ENCODE measurements around the gene GNE. TPM values are rescaled to one million over a fixed set of nuclear protein-coding genes. Genes with fewer than 3 reads are reported as not detected.

The GNE gene
- total and polyA plus RNA-seq, 2 experiments from 2014 or later: 2.2 to 15.7 TPM

GRCh38 chr9:36250079-36250478, 8.2 kb downstream of the GNE start:
- DNase-seq (ENCODE audit: low spot score): no peak
- Histone ChIP-seq H4K20me1 (replicated peaks; ENCODE audit: insufficient read depth) (peaks cover 9% of the 10 kb centered on the region), H3K4me2 (no peak overlapping the region), H3K79me2 (replicated peaks; ENCODE audit: insufficient read depth) (peaks cover 14% of the 10 kb centered on the region), H2AFZ (no peak overlapping the region), H3K36me3 (ENCODE audit: insufficient read depth) (no peaks in the 10 kb centered on the region; the same call in 1 of the 2 replicates), H3K4me3 (no peak overlapping the region), H3K9me2 (ENCODE audit: insufficient read depth) (no peaks in the 10 kb centered on the region), H3K27me3 (ENCODE audit: insufficient read depth) (no peaks in the 10 kb centered on the region), H3K4me1 (ENCODE audit: insufficient read depth) (no peaks in the 10 kb centered on the region), H3F3A (replicated peaks; ENCODE audit: low read depth) (no peaks in the 10 kb centered on the region), H3K27ac (ENCODE audit: low read depth) (no peak overlapping the region)
- Mint-ChIP-seq H3K27me3 (ENCODE audit: insufficient read depth, low read depth, poor library complexity) (no peaks in the 10 kb centered on the region), H3K9me3 (no peaks in the 10 kb centered on the region), H3K36me3 (ENCODE audit: low read depth) (peaks cover 5% of the 10 kb centered on the region; the same call in 1 of the 3 replicates), H3K4me1 (no peaks in the 10 kb centered on the region), H3K4me3 (no peak overlapping the region), H3K27ac (no peak overlapping the region)
- TF ChIP-seq ZNF462 (CRISPR knock-in tag; IDR thresholded peaks at IDR 0.05): no peak
- TF ChIP-seq, protein P1, sequence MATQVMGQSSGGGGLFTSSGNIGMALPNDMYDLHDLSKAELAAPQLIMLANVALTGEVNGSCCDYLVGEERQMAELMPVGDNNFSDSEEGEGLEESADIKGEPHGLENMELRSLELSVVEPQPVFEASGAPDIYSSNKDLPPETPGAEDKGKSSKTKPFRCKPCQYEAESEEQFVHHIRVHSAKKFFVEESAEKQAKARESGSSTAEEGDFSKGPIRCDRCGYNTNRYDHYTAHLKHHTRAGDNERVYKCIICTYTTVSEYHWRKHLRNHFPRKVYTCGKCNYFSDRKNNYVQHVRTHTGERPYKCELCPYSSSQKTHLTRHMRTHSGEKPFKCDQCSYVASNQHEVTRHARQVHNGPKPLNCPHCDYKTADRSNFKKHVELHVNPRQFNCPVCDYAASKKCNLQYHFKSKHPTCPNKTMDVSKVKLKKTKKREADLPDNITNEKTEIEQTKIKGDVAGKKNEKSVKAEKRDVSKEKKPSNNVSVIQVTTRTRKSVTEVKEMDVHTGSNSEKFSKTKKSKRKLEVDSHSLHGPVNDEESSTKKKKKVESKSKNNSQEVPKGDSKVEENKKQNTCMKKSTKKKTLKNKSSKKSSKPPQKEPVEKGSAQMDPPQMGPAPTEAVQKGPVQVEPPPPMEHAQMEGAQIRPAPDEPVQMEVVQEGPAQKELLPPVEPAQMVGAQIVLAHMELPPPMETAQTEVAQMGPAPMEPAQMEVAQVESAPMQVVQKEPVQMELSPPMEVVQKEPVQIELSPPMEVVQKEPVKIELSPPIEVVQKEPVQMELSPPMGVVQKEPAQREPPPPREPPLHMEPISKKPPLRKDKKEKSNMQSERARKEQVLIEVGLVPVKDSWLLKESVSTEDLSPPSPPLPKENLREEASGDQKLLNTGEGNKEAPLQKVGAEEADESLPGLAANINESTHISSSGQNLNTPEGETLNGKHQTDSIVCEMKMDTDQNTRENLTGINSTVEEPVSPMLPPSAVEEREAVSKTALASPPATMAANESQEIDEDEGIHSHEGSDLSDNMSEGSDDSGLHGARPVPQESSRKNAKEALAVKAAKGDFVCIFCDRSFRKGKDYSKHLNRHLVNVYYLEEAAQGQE (IDR thresholded peaks at IDR 0.05; ENCODE audit: unreplicated experiment): no peak
- TF ChIP-seq CTCF (conservative IDR thresholded peaks at IDR 0.05; ENCODE audit: low read depth in 2 of 2): no peak
- TF ChIP-seq STAT1 (IDR thresholded peaks at IDR 0.05; ENCODE audit: unreplicated experiment): no peak
- no peak for TF ChIP-seq CREB1 (CRISPR knock-in tag; IDR thresholded peaks at IDR 0.05; ENCODE audit: low read depth)
- TF ChIP-seq ZNF114 (CRISPR knock-in tag; IDR thresholded peaks at IDR 0.05): no peak
- TF ChIP-seq NANOG (IDR thresholded peaks at IDR 0.05; ENCODE audit: borderline replicate concordance): no peak
- TF ChIP-seq ZNF331 (CRISPR knock-in tag; IDR thresholded peaks at IDR 0.05; ENCODE audit: low read depth): no peak
- ATAC-seq: no peak

All from GM23338 (cell line).